H1 (cell line): Measurements from ENCODE around the gene TMEM151B. TPM values are rescaled to one million over a fixed set of nuclear protein-coding genes. Genes with fewer than 3 reads are reported as not detected.

ENCODE experiments used
- ASH2L ChIP-seq: fragments of 200-600, 300-600 bp; sonication (generic); IDR thresholded peaks from one replicate; pipeline ENCODE4 v1.7.1; 2017; ENCODE audit warnings: low read length
- BCL11A ChIP-seq, 2 experiments: IDR thresholded peaks; one replicate each; pipeline ENCODE4 v1.6.1; 2011; ENCODE audit warnings: low read depth in 2 of 2, low read length in 2 of 2, mild to moderate bottlenecking in 2 of 2
- EZH2 ChIP-seq: fragments of 200-600 bp; sonication (generic); IDR thresholded peaks from 2 replicates; pipeline ENCODE4 v1.7.1; 2012; ENCODE audit warnings: low read depth, mild to moderate bottlenecking, moderate library complexity, low read length, inconsistent platforms; ENCODE audit not compliant: severe bottlenecking
- MAFK ChIP-seq: IDR thresholded peaks from 2 replicates; pipeline ENCODE4 v1.6.1; 2012; ENCODE audit warnings: low read depth, mild to moderate bottlenecking, improper control_type of control experiment, low read length
- NANOG ChIP-seq: IDR thresholded peaks from 2 replicates; pipeline ENCODE4 v1.6.1; 2011; ENCODE audit warnings: low read length, low read depth, mild to moderate bottlenecking, inconsistent platforms; ENCODE audit not compliant: insufficient read depth, poor library complexity, severe bottlenecking
- POLR2A ChIP-seq, 2 experiments: IDR thresholded peaks; 1 replicate in 1 of 2; 2 replicates in 1 of 2; pipeline ENCODE4 v1.6.1; 2011; ENCODE audit warnings: low read depth in 2 of 2, low read length in 2 of 2, mild to moderate bottlenecking in 2 of 2; ENCODE audit errors: control extremely low read depth in 1 of 2
- RAD21 ChIP-seq, 2 experiments: IDR thresholded peaks in 1 of 2; conservative IDR thresholded peaks in 1 of 2; 2 replicates each; pipeline ENCODE4 v1.6.1; 2011; ENCODE audit warnings: low read depth in 2 of 2, low read length in 2 of 2, improper control_type of control experiment in 1 of 2, inconsistent platforms in 1 of 2, mild to moderate bottlenecking in 1 of 2, moderate library complexity in 1 of 2
- SP4 ChIP-seq: IDR thresholded peaks from 2 replicates; pipeline ENCODE4 v1.6.1; 2012; ENCODE audit warnings: low read length, inconsistent platforms
- TAF7 ChIP-seq: optimal IDR thresholded peaks from 2 replicates; pipeline ENCODE3; 2011; ENCODE audit warnings: low read depth, mild to moderate bottlenecking, inconsistent platforms, low read length, moderate library complexity, borderline replicate concordance
- TBP ChIP-seq: IDR thresholded peaks from 2 replicates; pipeline ENCODE4 v1.6.1; 2011; ENCODE audit warnings: low read depth, low read length, improper control_type of control experiment
- YY1 ChIP-seq: IDR thresholded peaks from 2 replicates; pipeline ENCODE4 v1.6.1; 2011; ENCODE audit warnings: low read depth, mild to moderate bottlenecking, low read length
- polyA plus RNA-seq, 7 experiments: library from polyadenylated mRNA; depleted of rRNA in 3 of 7; stranded (reverse) in 5 of 7; unstranded in 2 of 7; fragments of >200 nt in 5 of 7; fragments of 200-250 nt in 2 of 7; gene quantifications; 1 replicate in 5 of 7; 2 replicates in 1 of 7; 4 replicates in 1 of 7; pipeline versions ENCODE4 v1.2.1 to v1.2.3, GENCODE V29; 2011 to 2013; ENCODE audit warnings: missing spikeins in 2 of 7, mixed read lengths in 2 of 7
- total RNA-seq: library from RNA; stranded (reverse); fragmentation: NEBNext Ultra II Directional; extraction: Animal tissue kit (Norgen Biotek cat#: 25700); gene quantifications from 2 replicates; pipeline ENCODE4 v1.2.1, GENCODE V29; 2021

Gene TMEM151B
- total and polyA plus RNA-seq, 2 of the 8 experiments (the other 6 are each of a cell fraction or from before 2014, with no cell fraction given), result 8.0 to 15.5 TPM

GRCh38 chr6:44256775-44257024, 13.6 kb upstream of the TMEM151B start (continued):
- TF ChIP-seq EZH2 (no peak), BCL11A (IDR thresholded peaks at IDR 0.05; ENCODE audit: low read depth in 2 of 2, low read length in 2 of 2) (no peak), SP4 (no peak), POLR2A (IDR thresholded peaks at IDR 0.05; ENCODE audit: control extremely low read depth in 1 of 2, low read depth in 2 of 2, low read length in 2 of 2) (peak in 1 of 2 experiments; percentile 34; a peak in 1 of 3 replicates), MAFK (no peak), ASH2L (no peak), TBP (no peak), RAD21 (IDR thresholded peaks at IDR 0.05 in 1 of 2, conservative IDR thresholded peaks at IDR 0.05 in 1 of 2; ENCODE audit: low read depth in 2 of 2, low read length in 2 of 2) (no peak), YY1 (no peak), NANOG (no peak), TAF7 (no peak)
